Right atrium auricular region (tissue), 2 donors: ENCODE measurements around the gene DNM3. TPM values are rescaled to one million over a fixed set of nuclear protein-coding genes. Genes with fewer than 3 reads are reported as not detected.

ENCODE experiments used
- DNase-seq: peaks from one replicate; pipeline ENCODE4 v3.0.0-alpha.2; 2019; ENCODE audit warnings: low spot score
- H3K27ac ChIP-seq, 2 donors: fragments of 200-600 bp; sonication (generic); 1 replicate in 1 of 2; 2 replicates in 1 of 2; pipeline ENCODE4 v1.5.1; 2016 to 2019
- H3K27me3 ChIP-seq, 2 donors: fragments of 200-600 bp; sonication (generic); one replicate each; pipeline versions ENCODE4 v1.5.1 to v1.6.0; 2017 to 2019
- H3K36me3 ChIP-seq: fragments of 200-600 bp; sonication (generic); one replicate; pipeline ENCODE4 v1.5.1; 2016
- H3K4me1 ChIP-seq, 2 donors: fragments of 200-600 bp; sonication (generic); one replicate each; pipeline versions ENCODE4 v1.5.1 to v1.6.0; 2017 to 2019
- H3K4me3 ChIP-seq, 2 donors: fragments of 200-600 bp; sonication (generic); 1 replicate in 1 of 2; 2 replicates in 1 of 2; pipeline ENCODE4 v1.5.1; 2017 to 2019; ENCODE audit warnings: mild to moderate bottlenecking in 1 of 2, moderate library complexity in 1 of 2
- H3K9me3 ChIP-seq, 2 donors: fragments of 200-600 bp; sonication (generic); one replicate each; pipeline ENCODE4 v1.5.1; 2019
- total RNA-seq, 2 donors: library from RNA; depleted of rRNA; stranded (reverse); fragments of >200 nt; gene quantifications; one replicate each; pipeline ENCODE4 v1.1.0, GENCODE V29; 2016
- TF ChIP-seq, protein P1 (sequence below), 2 donors: fragments of 200-600 bp; sonication (generic); IDR thresholded peaks; one replicate each; pipeline ENCODE4 v1.5.1; 2019; ENCODE audit warnings: antibody characterized with exemption in 2 of 2

Gene DNM3
- total RNA-seq, 2 donors from 2014 or later, result 1.0 to 1.6 TPM

DNA sequence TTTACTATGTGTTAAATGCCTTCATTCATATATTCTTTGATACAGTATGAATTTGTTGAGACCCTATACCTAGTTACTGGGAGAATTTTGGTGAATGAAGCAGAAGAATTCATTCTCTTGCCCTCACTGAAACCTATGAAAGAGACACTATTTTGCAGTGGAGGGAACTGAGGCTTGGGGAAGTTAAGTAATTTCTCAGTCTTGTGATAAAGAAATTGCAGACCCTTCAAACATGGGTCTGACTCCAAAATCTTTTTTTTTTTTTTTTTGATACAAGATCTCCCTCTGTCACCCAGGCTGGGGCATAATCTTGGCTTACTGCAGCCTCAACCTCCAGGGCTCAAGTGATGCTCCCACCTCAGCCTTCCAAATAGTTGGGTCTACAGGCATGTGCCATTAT lies 132.1 kb downstream of the DNM3 start:
- TF ChIP-seq, protein P1, sequence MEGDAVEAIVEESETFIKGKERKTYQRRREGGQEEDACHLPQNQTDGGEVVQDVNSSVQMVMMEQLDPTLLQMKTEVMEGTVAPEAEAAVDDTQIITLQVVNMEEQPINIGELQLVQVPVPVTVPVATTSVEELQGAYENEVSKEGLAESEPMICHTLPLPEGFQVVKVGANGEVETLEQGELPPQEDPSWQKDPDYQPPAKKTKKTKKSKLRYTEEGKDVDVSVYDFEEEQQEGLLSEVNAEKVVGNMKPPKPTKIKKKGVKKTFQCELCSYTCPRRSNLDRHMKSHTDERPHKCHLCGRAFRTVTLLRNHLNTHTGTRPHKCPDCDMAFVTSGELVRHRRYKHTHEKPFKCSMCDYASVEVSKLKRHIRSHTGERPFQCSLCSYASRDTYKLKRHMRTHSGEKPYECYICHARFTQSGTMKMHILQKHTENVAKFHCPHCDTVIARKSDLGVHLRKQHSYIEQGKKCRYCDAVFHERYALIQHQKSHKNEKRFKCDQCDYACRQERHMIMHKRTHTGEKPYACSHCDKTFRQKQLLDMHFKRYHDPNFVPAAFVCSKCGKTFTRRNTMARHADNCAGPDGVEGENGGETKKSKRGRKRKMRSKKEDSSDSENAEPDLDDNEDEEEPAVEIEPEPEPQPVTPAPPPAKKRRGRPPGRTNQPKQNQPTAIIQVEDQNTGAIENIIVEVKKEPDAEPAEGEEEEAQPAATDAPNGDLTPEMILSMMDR (IDR thresholded peaks at IDR 0.05), result no peak
- Histone ChIP-seq H3K36me3 (no peaks in the 10 kb centered on the region), H3K4me1 (no peaks in the 10 kb centered on the region), H3K27ac (no peak overlapping the region), H3K4me3 (no peak overlapping the region), H3K27me3 (no peaks in the 10 kb centered on the region), H3K9me3 (no peaks in the 10 kb centered on the region)
- no peak for DNase-seq

GRCh38 chr1:171981303-171981702 lies 140.0 kb downstream of the DNM3 start:
- DNase-seq, result no peak
- no peak overlapping the region for H3K4me3 ChIP-seq
- no peaks in the 10 kb centered on the region for H3K27me3 ChIP-seq
- H3K9me3 ChIP-seq, result no peaks in the 10 kb centered on the region
- H3K4me1 ChIP-seq, result no peaks in the 10 kb centered on the region
- TF ChIP-seq, protein P1 (IDR thresholded peaks at IDR 0.05), result no peak
- no peaks in the 10 kb centered on the region for H3K36me3 ChIP-seq
- no peak overlapping the region for H3K27ac ChIP-seq

DNA sequence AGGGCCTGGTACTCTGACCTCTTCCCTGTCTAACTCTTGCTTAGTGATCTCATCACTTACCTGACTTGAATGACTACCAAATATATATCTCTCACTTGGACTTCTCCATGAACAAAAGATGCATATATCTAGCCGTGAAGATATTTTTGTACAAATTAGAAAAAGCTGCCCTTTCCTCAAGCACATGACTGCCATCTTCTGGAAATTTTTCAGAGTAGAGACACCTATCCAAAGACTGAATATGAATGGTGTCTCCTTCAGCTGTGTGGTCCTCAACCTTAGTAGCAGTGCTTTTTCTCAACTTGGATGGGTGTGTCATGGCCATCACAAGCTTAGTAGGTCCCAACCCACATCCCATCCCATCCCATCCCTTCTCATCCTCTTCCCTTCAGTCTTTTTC lies 142.3 kb downstream of the DNM3 start:
- H3K9me3 ChIP-seq, result no peaks in the 10 kb centered on the region

GRCh38 chr1:171984262-171984661 lies 143.0 kb downstream of the DNM3 start:
- Histone ChIP-seq H3K27ac (no peak overlapping the region), H3K4me3 (no peak overlapping the region), H3K9me3 (no peaks in the 10 kb centered on the region), H3K27me3 (no peaks in the 10 kb centered on the region), H3K36me3 (no peaks in the 10 kb centered on the region), H3K4me1 (no peaks in the 10 kb centered on the region)
- TF ChIP-seq, protein P1 (IDR thresholded peaks at IDR 0.05), result no peak
- no peak for DNase-seq

More for the DNA sequence above, 142.3 kb downstream of the DNM3 start:
- no peak for DNase-seq
- TF ChIP-seq, protein P1 (IDR thresholded peaks at IDR 0.05), result peak in 1 of 2 donors; percentile 43
- H3K4me3 ChIP-seq, result no peak overlapping the region
- H3K27me3 ChIP-seq, result no peaks in the 10 kb centered on the region
- H3K36me3 ChIP-seq, result no peaks in the 10 kb centered on the region
- H3K4me1 ChIP-seq, result no peaks in the 10 kb centered on the region
- no peak overlapping the region for H3K27ac ChIP-seq

- TF ChIP-seq, protein P1 (IDR thresholded peaks at IDR 0.05), result peak; percentile 64 to 80
- Histone ChIP-seq H3K4me1 (no peaks in the 10 kb centered on the region), H3K9me3 (no peaks in the 10 kb centered on the region), H3K27ac (no peak overlapping the region), H3K4me3 (no peak overlapping the region), H3K27me3 (no peaks in the 10 kb centered on the region), H3K36me3 (no peaks in the 10 kb centered on the region)
- no peak for DNase-seq
Observed at GRCh38 chr1:171984850-171985485, 143.7 kb downstream of the DNM3 start.

- H3K36me3 ChIP-seq, result no peaks in the 10 kb centered on the region
- no peaks in the 10 kb centered on the region for H3K27me3 ChIP-seq
- no peaks in the 10 kb centered on the region for H3K9me3 ChIP-seq
- no peaks in the 10 kb centered on the region for H3K4me1 ChIP-seq
- no peak overlapping the region for H3K27ac ChIP-seq
- no peak overlapping the region for H3K4me3 ChIP-seq
- TF ChIP-seq, protein P1 (IDR thresholded peaks at IDR 0.05), result peak in 1 of 2 donors; percentile 15
- DNase-seq, result no peak
Observed at GRCh38 chr1:171985639-171986038, 144.3 kb downstream of the DNM3 start.
